HCT116 (cell line): ENCODE measurements around the gene NAMPT. TPM values are rescaled to one million over a fixed set of nuclear protein-coding genes. Genes with fewer than 3 reads are reported as not detected.
"Not testable (repeated sequence)": the region's sequence is repeated elsewhere in the genome, so short reads cannot be mapped to it uniquely, and the experiment has no call there.

Experiments used
- ATAC-seq: fragments of 200-7000 bp; cut with Tn5 transposase; 2 replicates; pipeline ENCODE4 v1.9.1; 2020; ENCODE audit warnings: mild to moderate bottlenecking, moderate library complexity
- BruUV-seq: library from RNA; stranded (reverse); fragments of 400-500 nt; replicated peaks from 2 replicates; lab custom pipeline; 2021; lab: Mats Ljungman, UMichigan
- CTCF ChIA-PET: fragments of 300-600 bp; sonication (Branson Sonifier 250); formaldehyde crosslinking; loops from one replicate; lab custom pipeline; 2021; ENCODE audit warnings: antibody characterized with exemption; lab: Charles Lee
- POLR2A ChIA-PET: fragments of 300-600, 350-600 bp; sonication (Branson Sonifier 250); formaldehyde crosslinking; loops from one replicate; lab custom pipeline; 2021; ENCODE audit warnings: antibody characterized with exemption; lab: Charles Lee
- RAD21 ChIA-PET, 2 experiments: fragments of 300-600 bp; sonication (Branson Sonifier 250); formaldehyde crosslinking; loops; one replicate each; lab custom pipeline; 2023; ENCODE audit warnings: low total read pairs in 2 of 2; ENCODE audit not compliant: uncharacterized antibody in 2 of 2, unreplicated experiment in 2 of 2, low non-redundant PET in 1 of 2; lab: Charles Lee
- DNase-seq: peaks from one replicate; pipeline ENCODE4 v3.0.0-alpha.2; 2010; ENCODE audit warnings: low read depth, low spot score
- H2AFZ ChIP-seq: fragments of 200-600 bp; shearing (Covaris generic), sonication (generic); 2 replicates; pipeline ENCODE4 v1.6.1; 2017; ENCODE audit warnings: low read depth, mixed run types, mixed read lengths, antibody characterized with exemption, low read length; ENCODE audit not compliant: poor library complexity, severe bottlenecking
- H3K27ac ChIP-seq: 2 replicates; pipeline ENCODE4 v1.5.1; 2012; ENCODE audit warnings: low read depth, low read length
- H3K27me3 ChIP-seq: fragments of 200-600 bp; sonication (generic); 2 replicates; pipeline ENCODE4 v1.6.1; 2016; ENCODE audit warnings: mixed run types, low read length, mixed read lengths; ENCODE audit not compliant: insufficient read depth
- H3K36me3 ChIP-seq, 2 experiments: fragments of 200-500 bp in 1 of 2; fragments of 200-600 bp in 1 of 2; sonication (Bioruptor generic) in 1 of 2; sonication (generic) in 1 of 2; 2 replicates each; pipeline versions ENCODE4 v1.5.1 to v1.6.1; 2014 to 2016; ENCODE audit warnings: low read length in 2 of 2, inconsistent platforms in 1 of 2, mixed read lengths in 1 of 2, mixed run types in 1 of 2; ENCODE audit not compliant: insufficient read depth in 2 of 2, control insufficient read depth in 1 of 2
- H3K4me1 ChIP-seq, 2 experiments: fragments of 200-600 bp in 1 of 2; sonication (generic) in 1 of 2; 2 replicates each; pipeline versions ENCODE4 v1.5.1 to v1.6.1; 2012 to 2017; ENCODE audit warnings: low read length in 2 of 2, inconsistent platforms in 1 of 2, mild to moderate bottlenecking in 1 of 2, mixed read lengths in 1 of 2, mixed run types in 1 of 2, moderate library complexity in 1 of 2; ENCODE audit not compliant: insufficient read depth in 2 of 2, control insufficient read depth in 1 of 2
- H3K4me2 ChIP-seq: fragments of 200-600 bp; sonication (generic); 2 replicates; pipeline ENCODE4 v1.6.1; 2017; ENCODE audit warnings: mixed run types, low read length, mixed read lengths
- H3K4me3 ChIP-seq, 2 experiments: fragments of 200-600 bp in 1 of 2; sonication (generic) in 1 of 2; replicated peaks in 1 of 2; 2 replicates each; pipeline ENCODE4 v1.5.1; 2011 to 2016; ENCODE audit warnings: low read length in 2 of 2, control low read depth in 1 of 2, low read depth in 1 of 2, mild to moderate bottlenecking in 1 of 2, mixed read lengths in 1 of 2, mixed run types in 1 of 2
- H3K79me2 ChIP-seq: fragments of 200-600 bp; sonication (generic); 2 replicates; pipeline ENCODE4 v1.6.1; 2017; ENCODE audit warnings: mild to moderate bottlenecking, mixed run types, low read length, moderate library complexity, mixed read lengths; ENCODE audit not compliant: insufficient read depth
- H3K9ac ChIP-seq: fragments of 200-600 bp; sonication (generic); 2 replicates; pipeline ENCODE4 v1.6.1; 2016; ENCODE audit warnings: low read length, mixed read lengths
- H3K9me2 ChIP-seq: fragments of 200-600 bp; sonication (generic), shearing (Covaris generic); 2 replicates; pipeline ENCODE4 v1.6.1; 2017; ENCODE audit warnings: mixed run types, mild to moderate bottlenecking, moderate library complexity; ENCODE audit not compliant: insufficient read depth
- H3K9me3 ChIP-seq, 2 experiments: fragments of 200-500 bp in 1 of 2; fragments of 200-600 bp in 1 of 2; sonication (Bioruptor generic) in 1 of 2; sonication (generic) in 1 of 2; 2 replicates each; pipeline ENCODE4 v1.6.1; 2014 to 2017; ENCODE audit warnings: low read length in 2 of 2, mixed read lengths in 2 of 2, inconsistent platforms in 1 of 2, low read depth in 1 of 2, mild to moderate bottlenecking in 1 of 2, mixed run types in 1 of 2, moderate library complexity in 1 of 2; ENCODE audit not compliant: control insufficient read depth in 1 of 2, insufficient read depth in 1 of 2
- H4K20me1 ChIP-seq: fragments of 200-600 bp; sonication (generic), shearing (Covaris generic); 2 replicates; pipeline ENCODE4 v1.6.1; 2017; ENCODE audit warnings: mixed run types, mild to moderate bottlenecking, moderate library complexity; ENCODE audit not compliant: insufficient read depth
- ELF1 ChIP-seq: IDR thresholded peaks from 2 replicates; pipeline ENCODE4 v1.6.1; 2012; ENCODE audit warnings: low read depth, borderline replicate concordance
- EZH2phosphoT487 ChIP-seq: fragments of 200-600 bp; IDR thresholded peaks from 2 replicates; pipeline ENCODE4 v1.6.1; 2018; ENCODE audit warnings: antibody characterized with exemption, borderline replicate concordance
- JUND ChIP-seq: IDR thresholded peaks from 2 replicates; pipeline ENCODE4 v1.6.1; 2012
- POLR2A ChIP-seq: IDR thresholded peaks from 2 replicates; pipeline ENCODE4 v1.7.0; 2011; ENCODE audit warnings: borderline replicate concordance; ENCODE audit not compliant: insufficient read depth, insufficient read length; ENCODE audit errors: extremely low read depth
- RAD21 ChIP-seq: IDR thresholded peaks from 2 replicates; pipeline ENCODE4 v1.6.1; 2012; ENCODE audit warnings: low read depth, mild to moderate bottlenecking
- SIN3A ChIP-seq: IDR thresholded peaks from 2 replicates; pipeline ENCODE4 v1.6.1; 2012; ENCODE audit warnings: low read depth
- TCF7L2 ChIP-seq: IDR thresholded peaks from 2 replicates; pipeline ENCODE4 v1.7.0; 2011; ENCODE audit warnings: borderline replicate concordance, inconsistent platforms; ENCODE audit not compliant: insufficient read depth, insufficient read length; ENCODE audit errors: extremely low read depth
- ZNF274 ChIP-seq: fragments of 200-500 bp; sonication (Bioruptor generic); IDR thresholded peaks from 2 replicates; pipeline ENCODE4 v1.6.1; 2014; ENCODE audit warnings: mild to moderate bottlenecking, low read depth, low read length, inconsistent platforms
- intact Hi-C: fragments of 100-400 bp; cut with micrococcal nuclease; formaldehyde crosslinking; loops from 2 replicates; pipeline ENCODE4 v1.10.0; 2022
- total RNA-seq: library from RNA; stranded (reverse); gene quantifications from one replicate; pipeline ENCODE4 v1.2.1, GENCODE V29; 2021; ENCODE audit not compliant: unreplicated experiment
- TF ChIP-seq, protein P1 (sequence below): IDR thresholded peaks from 2 replicates; pipeline ENCODE4 v1.6.1; 2012

The NAMPT gene
- total RNA-seq, 1 experiment from 2014 or later, result 113 TPM

DNA sequence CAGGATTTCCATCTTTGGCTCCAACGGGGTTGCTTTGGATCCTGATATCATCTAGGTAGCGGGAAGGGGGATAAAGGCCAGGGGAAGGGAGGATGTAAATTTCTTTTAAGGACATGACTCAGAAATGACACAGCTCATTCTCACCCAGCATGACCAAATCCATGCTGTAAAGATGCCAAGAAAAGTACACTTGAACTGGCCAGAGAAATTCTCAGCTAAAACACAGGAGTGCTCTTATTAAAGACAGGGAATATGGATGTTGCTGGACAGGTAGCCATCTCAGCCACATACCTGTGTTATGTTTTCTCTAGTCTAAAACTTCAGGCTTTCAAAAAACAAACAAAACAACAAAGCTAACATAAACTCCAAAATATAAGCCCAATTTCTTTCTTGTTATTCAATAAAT is 68.3 kb downstream of the NAMPT start (continued):
- no peak for TF ChIP-seq ZNF274
- TF ChIP-seq, protein P1, sequence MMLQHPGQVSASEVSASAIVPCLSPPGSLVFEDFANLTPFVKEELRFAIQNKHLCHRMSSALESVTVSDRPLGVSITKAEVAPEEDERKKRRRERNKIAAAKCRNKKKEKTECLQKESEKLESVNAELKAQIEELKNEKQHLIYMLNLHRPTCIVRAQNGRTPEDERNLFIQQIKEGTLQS, result no peak

GRCh38 chr7:106215868-106216516 is 68.8 kb downstream of the NAMPT start:
- RAD21 ChIA-PET, result interaction anchor here in 1 of 2 experiments (0.6 kb wide), 1 partner anchor 820 kb away, joined by 6 read pairs; no protein-coding TSS in a partner anchor
- ATAC-seq, result peak; percentile 33; the same call in 1 of the 2 replicates
- TF ChIP-seq ELF1 (no peak), RAD21 (no peak), POLR2A (no peak), JUND (no peak), SIN3A (no peak), EZH2phosphoT487 (no peak), TCF7L2 (no peak), ZNF274 (no peak)

DNA sequence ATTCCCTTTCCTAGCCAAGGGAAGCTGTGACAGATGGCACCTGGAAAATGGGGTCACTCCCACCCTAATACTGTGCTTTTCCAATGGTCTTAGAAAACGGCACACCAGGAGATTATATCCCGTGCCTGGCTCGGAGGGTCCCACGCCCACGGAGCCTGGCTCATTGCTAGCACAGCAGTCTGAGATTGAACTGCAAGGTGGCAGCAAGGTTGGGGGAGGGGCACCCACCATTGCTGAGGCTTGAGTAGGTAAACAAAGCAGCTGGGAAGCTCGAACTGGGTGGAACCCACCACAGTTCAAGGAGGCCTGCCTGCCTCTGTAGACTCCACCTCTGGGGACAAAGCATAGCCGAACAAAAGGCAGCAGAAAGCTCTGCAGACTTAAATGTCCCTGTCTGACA is 75.8 kb downstream of the NAMPT start:
- H3K27ac ChIP-seq, H3K4me2 ChIP-seq, H3K36me3 ChIP-seq, ATAC-seq, BruUV-seq, H2AFZ ChIP-seq, H3K4me1 ChIP-seq, H3K4me3 ChIP-seq, intact Hi-C loops, H3K9me2 ChIP-seq, CTCF ChIA-PET, H3K9me3 ChIP-seq, RAD21 ChIA-PET, H3K27me3 ChIP-seq, H4K20me1 ChIP-seq, H3K79me2 ChIP-seq, DNase-seq, POLR2A ChIA-PET, H3K9ac ChIP-seq: not testable (repeated sequence)

More at GRCh38 chr7:106215868-106216516, 68.8 kb downstream of the NAMPT start:
- Histone ChIP-seq H3K4me1 (peaks cover 16 to 24% of the 10 kb centered on the region in 2 experiments), H3K9ac (peak overlapping the region; percentile 42; the same call in 1 of the 2 replicates), H3K27me3 (no peaks in the 10 kb centered on the region), H3K79me2 (no peaks in the 10 kb centered on the region), H3K9me2 (no peaks in the 10 kb centered on the region), H3K27ac (peak overlapping the region; percentile 58; the same call in 1 of the 2 replicates), H3K36me3 (no peaks in the 10 kb centered on the region), H4K20me1 (no peaks in the 10 kb centered on the region), H3K4me3 (peak overlapping the region in 1 of 2 experiments; percentile 40; a peak in 2 of 4 replicates), H2AFZ (peak overlapping the region; percentile 97), H3K9me3 (no peaks in the 10 kb centered on the region), H3K4me2 (peak overlapping the region; percentile 71)
- ChIA-PET CTCF (interaction anchor here (0.9 kb wide), 1 partner anchor 13 kb away, joined by 3 read pairs; no protein-coding TSS in a partner anchor), POLR2A (interaction anchor here (1.0 to 1.6 kb wide), 3 partner anchors 9 to 247 kb away, joined by 4 to 7 read pairs (median 5); partner anchors contain the start of gene NAMPT)
- TSS peak; percentile 92 for BruUV-seq
- DNase-seq, result no peak
- intact Hi-C loops, result no loop called here
